NCI-H2081 treated with DMSO at 0.1 percent for 48 hours (cell line): ENCODE measurements around the gene AMBRA1.

Source experiments
- DNase-seq: peaks from one replicate; lab custom pipeline; 2025; lab: John Stamatoyannopoulos, UW

The AMBRA1 gene

GRCh38 chr11:46367244-46367915, 226.4 kb downstream of the AMBRA1 start:
- no peak for DNase-seq

- no peak for DNase-seq
These were observed 227.1 kb downstream of the AMBRA1 start for GRCh38 chr11:46366661-46367161.

- DNase-seq, result no peak
These were observed 227.6 kb downstream of the AMBRA1 start for GRCh38 chr11:46366260-46366659.

GRCh38 chr11:46364791-46365190, 229.0 kb downstream of the AMBRA1 start:
- no peak for DNase-seq

- DNase-seq, result no peak
These were observed 229.8 kb downstream of the AMBRA1 start for GRCh38 chr11:46364056-46364455.

- no peak for DNase-seq
These were observed 230.3 kb downstream of the AMBRA1 start for GRCh38 chr11:46363455-46364005.

- DNase-seq, result no peak
These were observed 230.8 kb downstream of the AMBRA1 start for GRCh38 chr11:46363031-46363407.

- no peak for DNase-seq
These were observed 231.4 kb downstream of the AMBRA1 start for GRCh38 chr11:46362156-46363030.

- peak; percentile 54 for DNase-seq
These were observed 232.3 kb downstream of the AMBRA1 start for GRCh38 chr11:46361283-46362155.

GRCh38 chr11:46360878-46361277, 232.9 kb downstream of the AMBRA1 start:
- no peak for DNase-seq

GRCh38 chr11:46359953-46360352, 233.9 kb downstream of the AMBRA1 start:
- no peak for DNase-seq

GRCh38 chr11:46357483-46357936, 236.3 kb downstream of the AMBRA1 start:
- peak; percentile 65 for DNase-seq

- no peak for DNase-seq
These were observed 236.8 kb downstream of the AMBRA1 start for GRCh38 chr11:46356924-46357482.

- DNase-seq, result no peak
These were observed 240.1 kb downstream of the AMBRA1 start for GRCh38 chr11:46353698-46354097.

- no peak for DNase-seq
These were observed 241.6 kb downstream of the AMBRA1 start for GRCh38 chr11:46352063-46352841.

GRCh38 chr11:46351606-46352005, 242.2 kb downstream of the AMBRA1 start:
- no peak for DNase-seq

- no peak for DNase-seq
These were observed 242.7 kb downstream of the AMBRA1 start for GRCh38 chr11:46351148-46351547.

- no peak for DNase-seq
These were observed 243.1 kb downstream of the AMBRA1 start for GRCh38 chr11:46350695-46351094.

- DNase-seq, result no peak
These were observed 245.0 kb downstream of the AMBRA1 start for GRCh38 chr11:46348566-46349401.
